ENCODE results near the gene VPS37C.

The VPS37C gene

DNA sequence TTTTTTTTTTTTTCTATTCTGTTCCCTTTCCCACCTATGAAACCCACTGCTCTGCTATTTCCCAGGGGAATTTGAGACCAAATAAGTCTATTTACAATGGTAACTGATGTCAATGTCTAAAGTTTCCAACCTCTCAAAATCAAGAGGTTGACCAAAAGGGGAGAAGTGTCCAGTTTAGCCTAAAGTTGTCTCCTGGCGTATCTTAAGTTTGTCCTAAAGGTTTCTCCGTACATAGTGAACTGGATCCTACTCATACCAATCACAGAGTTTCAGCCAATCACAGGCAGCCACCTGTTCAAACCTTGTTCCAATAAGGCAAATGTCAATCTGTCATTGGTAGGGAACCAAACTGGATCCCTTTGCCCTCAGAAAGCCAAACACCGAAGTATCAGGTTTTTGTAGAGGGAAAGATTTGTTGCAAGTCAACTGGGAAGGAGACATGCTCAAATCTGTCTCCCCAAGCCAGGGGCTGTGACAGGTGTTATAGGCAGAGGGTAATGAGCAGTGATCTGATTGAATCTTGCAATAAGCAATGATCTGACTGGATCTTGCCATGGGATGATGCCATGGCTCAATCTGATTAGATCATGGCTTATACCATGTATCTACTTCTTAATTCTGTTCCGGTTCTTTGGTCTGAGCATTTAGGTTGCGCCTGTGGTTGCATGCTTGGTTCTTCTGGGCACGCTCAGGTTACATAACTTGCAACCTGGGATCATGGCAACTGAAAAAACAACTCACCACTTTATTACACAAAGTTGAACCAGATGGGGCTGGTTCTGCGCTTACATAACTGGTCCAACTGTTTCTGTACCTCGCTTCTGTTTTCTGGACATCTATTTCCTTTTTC lies 1.1 kb upstream of the VPS37C start:
- Histone ChIP-seq H3K27ac (replicated peaks) (peak overlapping the region; percentile 99), H3K4me3 (replicated peaks; ENCODE audit: insufficient read depth, low read length) (peak overlapping the region; percentile 57), H3K27me3 (ENCODE audit: insufficient read depth, poor library complexity, severe bottlenecking) (no peaks in the 10 kb centered on the region)
- peak; percentile 65 for TF ChIP-seq POLR2AphosphoS5 (IDR thresholded peaks at IDR 0.05; ENCODE audit: low read depth)
- TF ChIP-seq REST (IDR thresholded peaks at IDR 0.05; ENCODE audit: insufficient replicate concordance, low read depth): no peak
- no peak for TF ChIP-seq SPI1 (IDR thresholded peaks at IDR 0.05; ENCODE audit: borderline replicate concordance, low read depth)
- TF ChIP-seq, protein P1, sequence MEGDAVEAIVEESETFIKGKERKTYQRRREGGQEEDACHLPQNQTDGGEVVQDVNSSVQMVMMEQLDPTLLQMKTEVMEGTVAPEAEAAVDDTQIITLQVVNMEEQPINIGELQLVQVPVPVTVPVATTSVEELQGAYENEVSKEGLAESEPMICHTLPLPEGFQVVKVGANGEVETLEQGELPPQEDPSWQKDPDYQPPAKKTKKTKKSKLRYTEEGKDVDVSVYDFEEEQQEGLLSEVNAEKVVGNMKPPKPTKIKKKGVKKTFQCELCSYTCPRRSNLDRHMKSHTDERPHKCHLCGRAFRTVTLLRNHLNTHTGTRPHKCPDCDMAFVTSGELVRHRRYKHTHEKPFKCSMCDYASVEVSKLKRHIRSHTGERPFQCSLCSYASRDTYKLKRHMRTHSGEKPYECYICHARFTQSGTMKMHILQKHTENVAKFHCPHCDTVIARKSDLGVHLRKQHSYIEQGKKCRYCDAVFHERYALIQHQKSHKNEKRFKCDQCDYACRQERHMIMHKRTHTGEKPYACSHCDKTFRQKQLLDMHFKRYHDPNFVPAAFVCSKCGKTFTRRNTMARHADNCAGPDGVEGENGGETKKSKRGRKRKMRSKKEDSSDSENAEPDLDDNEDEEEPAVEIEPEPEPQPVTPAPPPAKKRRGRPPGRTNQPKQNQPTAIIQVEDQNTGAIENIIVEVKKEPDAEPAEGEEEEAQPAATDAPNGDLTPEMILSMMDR (IDR thresholded peaks at IDR 0.05; ENCODE audit: insufficient read depth, low read length): no peak
- DNase-seq (ENCODE audit: low read depth in 1 of 2, low spot score in 1 of 2): peak; percentile 94 to 96

GRCh38 chr11:61160487-61161189 lies 588 bp downstream of the VPS37C start:
- no peak for DNase-seq (ENCODE audit: low read depth in 1 of 2, low spot score in 1 of 2)
- H3K27me3 ChIP-seq (ENCODE audit: insufficient read depth, poor library complexity, severe bottlenecking): no peaks in the 10 kb centered on the region
- peak overlapping the region; percentile 57 for H3K4me3 ChIP-seq (replicated peaks; ENCODE audit: insufficient read depth, low read length)
- no peak for TF ChIP-seq SPI1 (IDR thresholded peaks at IDR 0.05; ENCODE audit: borderline replicate concordance, low read depth)
- no peak for TF ChIP-seq REST (IDR thresholded peaks at IDR 0.05; ENCODE audit: insufficient replicate concordance, low read depth)
- no peak for TF ChIP-seq GABPA (IDR thresholded peaks at IDR 0.05; ENCODE audit: low read depth)
- TF ChIP-seq, protein P1 (IDR thresholded peaks at IDR 0.05; ENCODE audit: insufficient read depth, low read length): no peak
- no peak; the same call in 1 of the 2 replicates for TF ChIP-seq POLR2AphosphoS5 (IDR thresholded peaks at IDR 0.05; ENCODE audit: low read depth)
- peak overlapping the region; percentile 62 for H3K27ac ChIP-seq (replicated peaks)

- DNase-seq (ENCODE audit: low read depth in 1 of 2, low spot score in 1 of 2): no peak
- H3K27me3 ChIP-seq (ENCODE audit: insufficient read depth, poor library complexity, severe bottlenecking): no peaks in the 10 kb centered on the region
- H3K4me3 ChIP-seq (replicated peaks; ENCODE audit: insufficient read depth, low read length): no peak overlapping the region
- TF ChIP-seq REST (IDR thresholded peaks at IDR 0.05; ENCODE audit: insufficient replicate concordance, low read depth): no peak
- TF ChIP-seq GABPA (IDR thresholded peaks at IDR 0.05; ENCODE audit: low read depth): no peak
- no peak for TF ChIP-seq SPI1 (IDR thresholded peaks at IDR 0.05; ENCODE audit: borderline replicate concordance, low read depth)
- TF ChIP-seq POLR2AphosphoS5 (IDR thresholded peaks at IDR 0.05; ENCODE audit: low read depth): no peak
- TF ChIP-seq, protein P1 (IDR thresholded peaks at IDR 0.05; ENCODE audit: insufficient read depth, low read length): no peak
- no peak overlapping the region for H3K27ac ChIP-seq (replicated peaks)
Observed at GRCh38 chr11:61158691-61159381, 2.4 kb downstream of the VPS37C start.

Measured in HL-60 (cell line).